OCI-LY3 (cell line): ENCODE measurements around the gene SCNN1G.

Experiments
- H2AFZ ChIP-seq: fragments of 200-600, 300-600 bp; shearing (Covaris generic); 2 replicates; pipeline ENCODE4 v1.6.0; 2014; ENCODE audit warnings: antibody characterized with exemption, low read depth, low read length
- H3K27ac ChIP-seq: fragments of 200-600, 300-600 bp; sonication (generic); 2 replicates; pipeline ENCODE4 v1.5.1; 2014; ENCODE audit warnings: mild to moderate bottlenecking, low read length, moderate library complexity, mixed read lengths
- H3K27me3 ChIP-seq: fragments of 200-600, 300-600 bp; sonication (generic); 2 replicates; pipeline ENCODE4 v1.6.1; 2014; ENCODE audit warnings: low read depth, low read length, mixed read lengths
- H3K36me3 ChIP-seq: fragments of 200-600, 300-600 bp; sonication (generic); replicated peaks from 2 replicates; pipeline ENCODE3; 2014; ENCODE audit warnings: low read depth, low read length, mixed read lengths
- H3K4me1 ChIP-seq: fragments of 300-600, 200-600 bp; sonication (generic); 2 replicates; pipeline ENCODE4 v1.6.1; 2014; ENCODE audit warnings: low read length, mixed read lengths
- H3K4me2 ChIP-seq: fragments of 200-600, 300-600 bp; sonication (generic); 2 replicates; pipeline ENCODE4 v1.6.1; 2014; ENCODE audit warnings: low read length, mixed read lengths
- H3K4me3 ChIP-seq: fragments of 300-600, 200-600 bp; sonication (generic); 2 replicates; pipeline ENCODE4 v1.5.1; 2014; ENCODE audit warnings: antibody characterized with exemption, mild to moderate bottlenecking, low read length, moderate library complexity
- H3K79me2 ChIP-seq: fragments of 300-600, 200-600 bp; shearing (Covaris generic); 2 replicates; pipeline ENCODE4 v1.6.1; 2014; ENCODE audit warnings: mild to moderate bottlenecking, low read length, mixed read lengths
- H3K9ac ChIP-seq: fragments of 300-600, 200-600 bp; shearing (Covaris generic); 2 replicates; pipeline ENCODE4 v1.6.0; 2014; ENCODE audit warnings: mild to moderate bottlenecking, low read length, moderate library complexity
- H3K9me3 ChIP-seq: fragments of 200-600, 300-600 bp; shearing (Covaris generic); 2 replicates; pipeline ENCODE4 v1.6.1; 2014; ENCODE audit warnings: low read length, mixed read lengths; ENCODE audit not compliant: insufficient read depth
- H4K20me1 ChIP-seq: fragments of 200-600, 300-600 bp; sonication (generic); 2 replicates; pipeline ENCODE4 v1.6.1; 2016; ENCODE audit warnings: low read length, mixed read lengths; ENCODE audit not compliant: insufficient read depth
- EZH2phosphoT487 ChIP-seq: fragments of 200-600 bp; shearing (Covaris generic); IDR thresholded peaks from 2 replicates; pipeline ENCODE4 v1.6.1; 2018; ENCODE audit warnings: antibody characterized with exemption, mixed run types, low read depth
- TF ChIP-seq, protein P1 (sequence below): fragments of 200-600, 300-600 bp; sonication (generic); IDR thresholded peaks from 2 replicates; pipeline ENCODE4 v1.5.1; 2014; ENCODE audit warnings: antibody characterized with exemption, low read length, low read depth

SCNN1G gene

DNA sequence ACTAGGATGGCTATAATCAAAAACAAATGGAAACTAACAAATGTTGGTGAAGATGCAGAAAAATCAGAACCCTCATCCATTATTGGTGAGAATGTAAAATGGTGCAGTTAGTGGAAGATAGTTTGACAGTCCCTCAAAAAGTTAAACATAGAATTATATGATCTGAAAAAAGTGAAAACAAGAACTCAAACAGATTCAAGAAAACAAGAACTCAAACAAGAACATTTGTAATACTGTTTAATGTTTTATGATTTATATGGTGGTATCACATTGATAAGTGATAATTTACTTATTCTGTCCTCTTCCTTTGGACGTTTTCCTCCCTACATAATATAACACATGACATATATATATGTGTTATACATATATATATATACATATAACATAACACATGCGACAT is 45.3 kb upstream of the SCNN1G start:
- no peaks in the 10 kb centered on the region for H3K9me3 ChIP-seq
- H3K27me3 ChIP-seq, result no peaks in the 10 kb centered on the region
- no peak overlapping the region for H3K9ac ChIP-seq
- H3K27ac ChIP-seq, result no peak overlapping the region
- no peak overlapping the region for H2AFZ ChIP-seq
- peaks cover 65% of the 10 kb centered on the region for H3K79me2 ChIP-seq
- H3K4me2 ChIP-seq, result no peak overlapping the region
- H3K36me3 ChIP-seq, result no peaks in the 10 kb centered on the region
- no peaks in the 10 kb centered on the region for H3K4me1 ChIP-seq
- no peak overlapping the region for H3K4me3 ChIP-seq
- H4K20me1 ChIP-seq, result 0 out of 2 replicates have a peak, but pooled peaks cover 4% of the 10 kb centered on the region
- TF ChIP-seq, protein P1, sequence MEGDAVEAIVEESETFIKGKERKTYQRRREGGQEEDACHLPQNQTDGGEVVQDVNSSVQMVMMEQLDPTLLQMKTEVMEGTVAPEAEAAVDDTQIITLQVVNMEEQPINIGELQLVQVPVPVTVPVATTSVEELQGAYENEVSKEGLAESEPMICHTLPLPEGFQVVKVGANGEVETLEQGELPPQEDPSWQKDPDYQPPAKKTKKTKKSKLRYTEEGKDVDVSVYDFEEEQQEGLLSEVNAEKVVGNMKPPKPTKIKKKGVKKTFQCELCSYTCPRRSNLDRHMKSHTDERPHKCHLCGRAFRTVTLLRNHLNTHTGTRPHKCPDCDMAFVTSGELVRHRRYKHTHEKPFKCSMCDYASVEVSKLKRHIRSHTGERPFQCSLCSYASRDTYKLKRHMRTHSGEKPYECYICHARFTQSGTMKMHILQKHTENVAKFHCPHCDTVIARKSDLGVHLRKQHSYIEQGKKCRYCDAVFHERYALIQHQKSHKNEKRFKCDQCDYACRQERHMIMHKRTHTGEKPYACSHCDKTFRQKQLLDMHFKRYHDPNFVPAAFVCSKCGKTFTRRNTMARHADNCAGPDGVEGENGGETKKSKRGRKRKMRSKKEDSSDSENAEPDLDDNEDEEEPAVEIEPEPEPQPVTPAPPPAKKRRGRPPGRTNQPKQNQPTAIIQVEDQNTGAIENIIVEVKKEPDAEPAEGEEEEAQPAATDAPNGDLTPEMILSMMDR, result no peak
- TF ChIP-seq EZH2phosphoT487, result no peak

DNA sequence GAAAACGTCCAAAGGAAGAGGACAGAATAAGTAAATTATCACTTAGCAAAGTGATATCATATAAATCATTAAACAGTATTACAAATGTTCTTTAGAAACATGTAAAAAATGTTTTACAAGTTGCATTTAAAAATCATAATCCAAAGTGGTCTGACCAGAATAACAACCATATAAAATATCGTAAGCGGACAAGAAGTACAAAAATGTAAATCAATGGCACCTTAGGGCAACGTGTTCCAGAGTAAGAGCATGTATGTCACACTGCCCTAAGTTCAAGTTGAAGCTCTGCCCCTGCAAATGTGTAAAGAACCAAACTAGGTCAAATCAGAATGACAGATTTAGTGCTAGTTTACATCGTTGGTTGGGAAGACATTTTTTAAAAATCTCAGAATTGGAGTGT is 44.7 kb upstream of the SCNN1G start:
- Histone ChIP-seq H3K4me1 (no peaks in the 10 kb centered on the region), H3K4me3 (no peak overlapping the region), H3K36me3 (no peaks in the 10 kb centered on the region), H2AFZ (no peak overlapping the region), H3K4me2 (no peak overlapping the region), H4K20me1 (0 out of 2 replicates have a peak, but pooled peaks cover 4% of the 10 kb centered on the region), H3K27me3 (no peaks in the 10 kb centered on the region), H3K9ac (no peak overlapping the region), H3K79me2 (peaks cover 69% of the 10 kb centered on the region), H3K27ac (no peak overlapping the region), H3K9me3 (no peaks in the 10 kb centered on the region)
- no peak for TF ChIP-seq EZH2phosphoT487
- TF ChIP-seq, protein P1, result no peak

DNA sequence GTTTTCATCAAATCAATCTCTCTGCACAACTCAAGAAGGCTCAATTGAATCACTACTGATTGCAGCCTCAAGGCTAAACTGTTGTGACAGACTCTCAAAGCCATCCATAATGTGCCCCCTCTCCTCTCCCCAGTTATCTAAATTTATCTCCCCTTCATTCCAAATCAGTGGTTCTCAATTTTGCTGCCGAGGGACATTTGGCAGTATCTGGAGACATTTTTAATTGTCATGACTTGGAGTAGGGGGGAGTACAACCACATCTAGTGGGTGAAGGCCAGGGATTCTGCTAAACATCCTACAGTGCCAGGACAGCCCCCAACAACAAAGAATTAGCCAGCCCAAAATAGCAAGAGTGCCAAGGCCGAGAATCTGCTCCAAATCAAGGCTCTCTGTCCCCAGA is 42.4 kb upstream of the SCNN1G start:
- no peak overlapping the region for H3K27ac ChIP-seq
- 0 out of 2 replicates have a peak, but pooled peaks cover 8% of the 10 kb centered on the region for H4K20me1 ChIP-seq
- no peaks in the 10 kb centered on the region for H3K4me1 ChIP-seq
- no peak overlapping the region for H3K9ac ChIP-seq
- no peak overlapping the region for H3K4me3 ChIP-seq
- no peak overlapping the region for H3K4me2 ChIP-seq
- no peak overlapping the region for H2AFZ ChIP-seq
- H3K9me3 ChIP-seq, result no peaks in the 10 kb centered on the region
- no peaks in the 10 kb centered on the region for H3K36me3 ChIP-seq
- no peak for TF ChIP-seq EZH2phosphoT487
- TF ChIP-seq, protein P1, result no peak
- no peaks in the 10 kb centered on the region for H3K27me3 ChIP-seq
- peaks cover 71% of the 10 kb centered on the region for H3K79me2 ChIP-seq

DNA sequence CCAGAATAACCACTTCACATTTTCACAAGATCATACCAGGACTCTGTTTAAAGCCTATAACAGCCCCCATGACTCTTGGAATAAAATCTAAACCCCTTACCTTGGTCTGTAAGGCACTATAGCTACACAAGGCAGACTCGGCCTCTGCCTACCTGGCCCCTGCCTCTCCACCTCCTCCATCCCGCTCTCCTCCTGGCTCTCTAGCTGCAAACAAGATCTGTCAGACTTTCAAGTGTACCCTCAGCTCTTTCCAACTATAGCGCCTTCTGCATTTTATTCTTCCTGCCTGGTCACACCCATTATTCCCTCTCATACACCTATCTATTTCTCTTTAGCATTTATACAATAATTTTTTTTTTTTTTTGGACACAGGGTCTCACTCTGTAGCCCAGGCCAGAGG is 41.5 kb upstream of the SCNN1G start:
- no peaks in the 10 kb centered on the region for H3K36me3 ChIP-seq
- no peak overlapping the region for H3K9ac ChIP-seq
- no peak overlapping the region for H2AFZ ChIP-seq
- no peaks in the 10 kb centered on the region for H3K27me3 ChIP-seq
- no peak overlapping the region for H3K4me3 ChIP-seq
- no peak overlapping the region for H3K27ac ChIP-seq
- no peak for TF ChIP-seq EZH2phosphoT487
- TF ChIP-seq, protein P1, result no peak
- peaks cover 73% of the 10 kb centered on the region for H3K79me2 ChIP-seq
- H3K4me2 ChIP-seq, result no peak overlapping the region
- 0 out of 2 replicates have a peak, but pooled peaks cover 8% of the 10 kb centered on the region for H4K20me1 ChIP-seq
- no peaks in the 10 kb centered on the region for H3K9me3 ChIP-seq
- no peaks in the 10 kb centered on the region for H3K4me1 ChIP-seq
